HEK293T (cell line): ENCODE data around the gene PRR30.

Experiments used
- ARNT ChIP-seq: fragments of 450-650 bp; IDR thresholded peaks from 2 replicates; pipeline ENCODE4 v1.6.1; 2017; ENCODE audit warnings: mild to moderate bottlenecking
- BHLHE40 ChIP-seq: fragments of 450-650 bp; IDR thresholded peaks from 2 replicates; pipeline ENCODE4 v1.6.1; 2016; ENCODE audit warnings: mild to moderate bottlenecking, moderate library complexity, borderline replicate concordance
- ELF4 ChIP-seq: fragments of 450-650 bp; IDR thresholded peaks from 2 replicates; pipeline ENCODE4 v1.6.1; 2017; ENCODE audit warnings: antibody characterized with exemption
- FOXM1 ChIP-seq: fragments of 450-650 bp; IDR thresholded peaks from 2 replicates; pipeline ENCODE4 v1.6.1; 2017; ENCODE audit warnings: mild to moderate bottlenecking, borderline replicate concordance
- PKNOX1 ChIP-seq: fragments of 450-650 bp; IDR thresholded peaks from 2 replicates; pipeline ENCODE4 v1.6.1; 2016
- SP1 ChIP-seq: fragments of 450-650 bp; IDR thresholded peaks from 2 replicates; pipeline ENCODE4 v1.6.1; 2017
- SUZ12 ChIP-seq: fragments of 450-650 bp; IDR thresholded peaks from 2 replicates; pipeline ENCODE4 v1.6.1; 2016; ENCODE audit warnings: mild to moderate bottlenecking
- TARDBP ChIP-seq: fragments of 450-650 bp; IDR thresholded peaks from 2 replicates; pipeline ENCODE4 v1.6.1; 2016
- ZNF384 ChIP-seq: fragments of 450-650 bp; IDR thresholded peaks from 2 replicates; pipeline ENCODE4 v1.6.1; 2016

- TF ChIP-seq FOXM1 = no peak
- no peak for TF ChIP-seq SUZ12
- no peak for TF ChIP-seq SP1
- no peak for TF ChIP-seq BHLHE40
- no peak for TF ChIP-seq ARNT
- no peak for TF ChIP-seq TARDBP
- TF ChIP-seq ZNF384 = no peak
- no peak for TF ChIP-seq ELF4
- TF ChIP-seq PKNOX1 = no peak
These were observed 21.0 kb upstream of the PRR30 start for GRCh38 chr2:27160191-27160590.
